B cell (primary cell): ENCODE results near the gene MYCBPAP. TPM values are rescaled to one million over a fixed set of nuclear protein-coding genes. Genes with fewer than 3 reads are reported as not detected.

ENCODE experiments used
- ATAC-seq: fragments of 200-7000 bp; cut with Tn5 transposase; one replicate; pipeline ENCODE4 v1.10.0; 2021; ENCODE audit warnings: low read depth, mild to moderate bottlenecking, moderate number of reproducible peaks, moderate library complexity
- CTCF ChIA-PET: fragments of 350-600 bp; sonication (Branson Sonifier 250); formaldehyde crosslinking; loops from one replicate; lab custom pipeline; 2021; ENCODE audit warnings: antibody characterized with exemption, inconsistent platforms; lab: Charles Lee
- POLR2A ChIA-PET: fragments of 350-600 bp; sonication (Branson Sonifier 250); formaldehyde crosslinking; loops from one replicate; lab custom pipeline; 2021; ENCODE audit warnings: antibody characterized with exemption; lab: Charles Lee
- DNase-seq: peaks from one replicate; pipeline ENCODE4 v3.0.0; 2013
- H2AFZ ChIP-seq: 2 replicates; pipeline ENCODE4 v1.6.1; 2012; ENCODE audit warnings: mild to moderate bottlenecking, low read depth, low read length; ENCODE audit not compliant: insufficient read depth, poor library complexity, severe bottlenecking
- H3K27ac ChIP-seq, 2 donors: 1 replicate in 1 of 2; 2 replicates in 1 of 2; pipeline ENCODE4 v1.5.1; 2012 to 2013; ENCODE audit warnings: low read length in 2 of 2, mild to moderate bottlenecking in 2 of 2, moderate library complexity in 1 of 2
- H3K27me3 ChIP-seq, 4 experiments: fragments of 200-600 bp in 1 of 4; sonication (generic) in 1 of 4; replicated peaks in 1 of 4; 1 replicate in 2 of 4; 2 replicates in 2 of 4; pipeline versions ENCODE4 v1.6.1 to v1.7.0; 2013 to 2016; ENCODE audit warnings: low read length in 3 of 4, mild to moderate bottlenecking in 2 of 4, mixed read lengths in 1 of 4, moderate library complexity in 1 of 4; ENCODE audit not compliant: insufficient read depth in 4 of 4, control insufficient read depth in 3 of 4; ENCODE audit errors: control extremely low read depth in 1 of 4
- H3K36me3 ChIP-seq, 2 experiments: replicated peaks in 1 of 2; 1 replicate in 1 of 2; 2 replicates in 1 of 2; pipeline versions ENCODE4 v1.6.1 to v1.7.1; 2013; ENCODE audit warnings: low read length in 1 of 2; ENCODE audit not compliant: insufficient read depth in 2 of 2, control insufficient read depth in 1 of 2; ENCODE audit errors: control extremely low read depth in 1 of 2, extremely low read depth in 1 of 2
- H3K4me1 ChIP-seq, 2 donors: fragments of 200-600 bp in 1 of 2; sonication (generic) in 1 of 2; 1 replicate in 1 of 2; 2 replicates in 1 of 2; pipeline versions ENCODE4 v1.5.1 to v1.6.1; 2013 to 2017; ENCODE audit warnings: low read length in 2 of 2; ENCODE audit not compliant: control insufficient read depth in 2 of 2, insufficient read depth in 2 of 2
- H3K4me2 ChIP-seq: replicated peaks from 2 replicates; pipeline ENCODE3; 2012; ENCODE audit warnings: mild to moderate bottlenecking, low read depth, low read length; ENCODE audit not compliant: poor library complexity, severe bottlenecking
- H3K4me3 ChIP-seq, 5 experiments: fragments of 200-600 bp in 1 of 5; sonication (generic) in 1 of 5; 1 replicate in 3 of 5; 2 replicates in 2 of 5; pipeline versions ENCODE4 v1.5.1 to v1.7.0; 2011 to 2016; ENCODE audit warnings: low read length in 4 of 5, mild to moderate bottlenecking in 4 of 5, low read depth in 2 of 5, control low read depth in 1 of 5, moderate library complexity in 1 of 5; ENCODE audit not compliant: insufficient read depth in 1 of 5; ENCODE audit errors: control extremely low read depth in 1 of 5, extremely low read depth in 1 of 5
- H3K79me2 ChIP-seq: fragments of 200-600 bp; sonication (generic); one replicate; pipeline ENCODE4 v1.6.0; 2016; ENCODE audit warnings: low read length; ENCODE audit not compliant: control insufficient read depth, insufficient read depth
- H3K9ac ChIP-seq: fragments of 200-600 bp; sonication (generic); 2 replicates; pipeline ENCODE4 v1.6.1; 2017; ENCODE audit warnings: mild to moderate bottlenecking, low read length, moderate library complexity
- H3K9me3 ChIP-seq, 3 donors: one replicate each; pipeline versions ENCODE4 v1.6.1 to v1.7.1; 2013; ENCODE audit warnings: low read length in 2 of 3; ENCODE audit not compliant: control insufficient read depth in 2 of 3, insufficient read depth in 1 of 3; ENCODE audit errors: control extremely low read depth in 1 of 3
- H4K20me1 ChIP-seq: 2 replicates; pipeline ENCODE4 v1.6.0; 2012; ENCODE audit warnings: mild to moderate bottlenecking, low read length; ENCODE audit not compliant: insufficient read depth, control insufficient read depth, poor library complexity, severe bottlenecking
- H3K27ac Mint-ChIP-seq: one replicate; pipeline ENCODE4 v1.8.0; 2021; ENCODE audit warnings: mixed read lengths
- H3K27me3 Mint-ChIP-seq: one replicate; pipeline ENCODE4 v1.8.0; 2021; ENCODE audit warnings: mixed read lengths
- H3K4me1 Mint-ChIP-seq: one replicate; pipeline ENCODE4 v1.8.0; 2021; ENCODE audit warnings: mixed read lengths
- H3K4me3 Mint-ChIP-seq: one replicate; pipeline ENCODE4 v1.8.0; 2021; ENCODE audit warnings: mixed read lengths
- H3K9me3 Mint-ChIP-seq: one replicate; pipeline ENCODE4 v1.8.0; 2022; ENCODE audit warnings: mixed read lengths; ENCODE audit not compliant: insufficient read depth
- CTCF ChIP-seq: fragments of 200-600 bp; IDR thresholded peaks from one replicate; pipeline ENCODE4 v1.8.0; 2022; ENCODE audit warnings: antibody characterized with exemption, mild to moderate bottlenecking
- WGBS: methylation state at CpG from one replicate; pipeline ENCODE4 v1.1.5; 2013; ENCODE audit warnings: missing lambda C conversion rate; ENCODE audit not compliant: insufficient coverage; 5-methylcytosine and 5-hydroxymethylcytosine counted together
- intact Hi-C: fragments of 100-400 bp; cut with micrococcal nuclease; formaldehyde crosslinking; loops from one replicate; pipeline ENCODE4 v1.10.0; 2022
- polyA plus RNA-seq: library from polyadenylated mRNA; depleted of rRNA; stranded (reverse); fragments of >200 nt; gene quantifications from 2 replicates; pipeline ENCODE4 v1.2.3, GENCODE V29; 2012
- total RNA-seq, 2 donors: library from RNA; stranded (reverse); fragments of 120-200 nt in 1 of 2; gene quantifications; 1 replicate in 1 of 2; 2 replicates in 1 of 2; pipeline versions ENCODE4 v1.2.3 to v1.2.4, GENCODE V29; 2013 to 2022

MYCBPAP gene
- total and polyA plus RNA-seq, 2 donors (not counting 1 experiment from before 2014, with no cell fraction given), result 1.9 to 5.1 TPM

DNA sequence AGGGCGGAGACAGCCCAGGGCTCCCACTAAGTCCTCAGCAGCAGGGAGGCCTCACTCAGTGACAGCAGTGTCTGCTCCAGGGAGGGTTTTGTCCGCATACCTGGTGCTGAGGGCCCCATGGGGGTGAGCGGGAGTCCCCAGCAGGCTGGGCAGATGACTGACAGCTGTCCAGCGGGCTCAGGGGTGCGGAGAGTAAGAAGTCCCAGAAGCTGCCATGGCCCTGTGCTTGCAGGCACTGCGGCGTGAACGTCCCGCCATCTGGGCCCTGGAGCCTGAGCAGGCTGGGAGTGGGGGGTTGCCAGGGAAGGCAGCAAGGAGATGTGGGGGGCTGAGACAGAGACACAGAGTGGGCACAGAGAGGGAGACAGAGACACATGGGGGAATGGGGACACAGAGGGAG lies 72.4 kb downstream of the MYCBPAP start:
- Histone ChIP-seq H3K79me2 (no peaks in the 10 kb centered on the region), H3K27ac (no peak overlapping the region), H4K20me1 (no peaks in the 10 kb centered on the region), H3K4me1 (no peaks in the 10 kb centered on the region), H3K4me3 (no peak overlapping the region), H3K9ac (no peak overlapping the region), H3K4me2 (no peak overlapping the region), H3K27me3 (peaks cover 0 to 11% (median 3%) of the 10 kb centered on the region in 4 experiments), H3K9me3 (no peaks in the 10 kb centered on the region), H2AFZ (no peak overlapping the region), H3K36me3 (no peaks in the 10 kb centered on the region)
- no peaks in the 10 kb centered on the region for H3K9me3 Mint-ChIP-seq
- intact Hi-C loops, result no loop called here
- no peak overlapping the region for H3K27ac Mint-ChIP-seq
- ChIA-PET POLR2A (no interaction called here), CTCF (no interaction called here)
- ATAC-seq (no peak), DNase-seq (no peak)
- H3K4me1 Mint-ChIP-seq, result no peaks in the 10 kb centered on the region
- peaks cover 38% of the 10 kb centered on the region for H3K27me3 Mint-ChIP-seq
- H3K4me3 Mint-ChIP-seq, result no peak overlapping the region
- no peak for TF ChIP-seq CTCF
- 92% methylated on average over 8 of the region's 9 CpGs for WGBS

Other genes with a start within 250 kb of the MYCBPAP start
- gene TMEM92, start 234.0 kb upstream of the MYCBPAP start, total RNA-seq, result not detected in 2 replicates
- gene TMEM92, start 234.0 kb upstream of the MYCBPAP start, polyA plus RNA-seq, result not detected in 2 replicates
- gene XYLT2, start 162.3 kb upstream of the MYCBPAP start, total RNA-seq, result 29.9 and 30.3 TPM in 2 replicates
- 15.5 and 21.5 TPM in 2 replicates for gene XYLT2, start 162.3 kb upstream of the MYCBPAP start, polyA plus RNA-seq
- 33.5 and 40.2 TPM in 2 replicates for gene MRPL27, start 135.3 kb upstream of the MYCBPAP start, total RNA-seq
- 19.8 and 32.5 TPM in 2 replicates for gene MRPL27, start 135.3 kb upstream of the MYCBPAP start, polyA plus RNA-seq
- gene EME1, start 135.2 kb upstream of the MYCBPAP start, total RNA-seq, result 2.3 and 3.4 TPM in 2 replicates
- gene EME1, start 135.2 kb upstream of the MYCBPAP start, polyA plus RNA-seq, result 1.6 and 3.0 TPM in 2 replicates
- gene LRRC59, start 110.9 kb upstream of the MYCBPAP start, total RNA-seq, result 29.5 and 31.2 TPM in 2 replicates
- 27.7 and 47.4 TPM in 2 replicates for gene LRRC59, start 110.9 kb upstream of the MYCBPAP start, polyA plus RNA-seq
- gene ACSF2, start 82.2 kb upstream of the MYCBPAP start, total RNA-seq, result 66.1 and 82.6 TPM in 2 replicates
- gene ACSF2, start 82.2 kb upstream of the MYCBPAP start, polyA plus RNA-seq, result 59.6 and 62.1 TPM in 2 replicates
- 3.5 and 3.9 TPM in 2 replicates for gene CHAD, start 39.6 kb upstream of the MYCBPAP start, total RNA-seq
- gene CHAD, start 39.6 kb upstream of the MYCBPAP start, polyA plus RNA-seq, result 1.4 and 4.4 TPM in 2 replicates
- gene RSAD1, start 29.6 kb upstream of the MYCBPAP start, total RNA-seq, result 52.9 and 53.4 TPM in 2 replicates
- gene RSAD1, start 29.6 kb upstream of the MYCBPAP start, polyA plus RNA-seq, result 53.2 and 63.9 TPM in 2 replicates
- gene EPN3, start 24.3 kb downstream of the MYCBPAP start, total RNA-seq, result not detected in 2 replicates
- gene EPN3, start 24.3 kb downstream of the MYCBPAP start, polyA plus RNA-seq, result not detected in 2 replicates
- 68.5 and 72.2 TPM in 2 replicates for gene SPATA20, start 38.7 kb downstream of the MYCBPAP start, total RNA-seq
- gene SPATA20, start 38.7 kb downstream of the MYCBPAP start, polyA plus RNA-seq, result 18.9 and 61.7 TPM in 2 replicates
- 0.05 and 0.12 TPM in 2 replicates for gene CACNA1G, start 52.3 kb downstream of the MYCBPAP start, total RNA-seq
- gene CACNA1G, start 52.3 kb downstream of the MYCBPAP start, polyA plus RNA-seq, result not detected in 2 replicates
- 0.05 and 0.44 TPM in 2 replicates for gene ABCC3, start 126.4 kb downstream of the MYCBPAP start, total RNA-seq
- 0.37 and 0.60 TPM in 2 replicates for gene ABCC3, start 126.4 kb downstream of the MYCBPAP start, polyA plus RNA-seq
- 35.3 and 43.1 TPM in 2 replicates for gene ANKRD40, start 199.5 kb downstream of the MYCBPAP start, total RNA-seq
- 13.7 and 17.9 TPM in 2 replicates for gene ANKRD40, start 199.5 kb downstream of the MYCBPAP start, polyA plus RNA-seq
- 305 and 311 TPM in 2 replicates for gene LUC7L3, start 211.2 kb downstream of the MYCBPAP start, total RNA-seq
- 42.9 and 101 TPM in 2 replicates for gene LUC7L3, start 211.2 kb downstream of the MYCBPAP start, polyA plus RNA-seq